HG03432 (cell line): Measurements from ENCODE around the gene IQGAP3.

Experiments used
- ATAC-seq: cut with Tn5 transposase; IDR thresholded peaks from one replicate; pipeline ENCODE4 v1.9.1; 2021; ENCODE audit warnings: mild to moderate bottlenecking, moderate library complexity; ENCODE audit not compliant: unreplicated experiment

The IQGAP3 gene

DNA sequence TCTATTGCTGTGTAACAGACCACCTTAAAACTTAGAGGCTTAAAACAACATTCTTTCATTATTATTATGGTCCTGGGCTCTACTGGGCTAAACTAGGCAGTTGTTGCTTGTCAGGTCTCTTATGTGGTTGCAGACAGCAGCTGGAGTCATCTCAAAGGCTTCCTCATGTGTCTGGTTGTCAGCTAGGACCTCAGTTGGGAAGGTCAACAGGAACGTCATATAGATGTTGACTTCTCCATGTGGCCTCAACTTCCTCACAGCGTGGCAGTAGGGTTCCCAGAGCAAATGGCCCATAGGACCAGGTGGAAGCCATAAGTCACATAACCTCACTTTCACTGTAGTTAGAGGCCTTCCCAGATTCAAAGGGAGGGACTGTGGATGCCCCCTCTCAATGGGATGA, 56.4 kb downstream of the IQGAP3 start:
- no peak for ATAC-seq

DNA sequence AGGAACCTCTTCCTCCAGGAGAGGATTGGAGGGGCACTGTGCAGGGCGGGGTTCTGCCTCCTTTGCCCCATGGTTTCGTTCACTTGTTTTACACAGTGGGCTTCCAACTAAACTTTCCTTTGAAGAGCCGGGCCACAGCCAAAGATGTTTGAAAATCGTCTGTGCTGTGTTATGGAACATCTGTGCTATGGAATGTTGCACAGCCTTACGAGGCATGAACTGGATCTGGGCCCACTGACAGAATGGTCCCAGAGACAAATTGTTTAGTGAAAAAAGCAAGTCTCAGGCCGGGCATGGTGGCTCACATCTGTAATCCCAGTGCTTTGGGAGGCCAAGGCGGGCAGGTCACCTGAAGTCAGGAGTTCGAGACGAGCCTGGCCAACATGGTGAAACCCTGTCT, 59.2 kb downstream of the IQGAP3 start:
- no peak for ATAC-seq

DNA sequence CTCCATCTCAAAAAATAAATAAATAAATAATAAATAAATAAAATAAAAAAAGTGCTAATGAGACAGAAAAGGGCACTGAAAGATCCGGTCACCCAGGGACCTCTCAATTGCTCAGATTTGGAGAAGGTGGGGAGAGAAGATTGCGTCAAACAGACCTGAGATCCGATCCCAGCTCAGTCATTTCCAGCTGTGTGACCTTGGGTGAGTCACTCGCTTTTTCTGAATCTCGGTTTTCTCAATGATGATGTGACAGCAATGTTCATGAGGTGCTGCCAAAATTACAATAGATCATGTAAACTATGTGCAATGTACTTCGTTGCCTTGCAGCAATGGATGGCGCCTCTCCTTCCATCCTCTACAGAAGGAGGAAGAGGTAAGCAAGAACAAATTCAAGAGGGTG, 60.7 kb downstream of the IQGAP3 start:
- ATAC-seq = no peak

GRCh38 chr1:156510709-156511108, 61.7 kb downstream of the IQGAP3 start:
- ATAC-seq = no peak

- no peak for ATAC-seq
Observed at GRCh38 chr1:156509424-156510034, 62.8 kb downstream of the IQGAP3 start.

- ATAC-seq = no peak
Observed at GRCh38 chr1:156508955-156509234, 63.5 kb downstream of the IQGAP3 start.

- ATAC-seq = no peak
Observed at GRCh38 chr1:156508205-156508954, 64.0 kb downstream of the IQGAP3 start.

GRCh38 chr1:156506450-156506849, 65.9 kb downstream of the IQGAP3 start:
- ATAC-seq = no peak

GRCh38 chr1:156505679-156506298, 66.6 kb downstream of the IQGAP3 start:
- ATAC-seq = no peak

DNA sequence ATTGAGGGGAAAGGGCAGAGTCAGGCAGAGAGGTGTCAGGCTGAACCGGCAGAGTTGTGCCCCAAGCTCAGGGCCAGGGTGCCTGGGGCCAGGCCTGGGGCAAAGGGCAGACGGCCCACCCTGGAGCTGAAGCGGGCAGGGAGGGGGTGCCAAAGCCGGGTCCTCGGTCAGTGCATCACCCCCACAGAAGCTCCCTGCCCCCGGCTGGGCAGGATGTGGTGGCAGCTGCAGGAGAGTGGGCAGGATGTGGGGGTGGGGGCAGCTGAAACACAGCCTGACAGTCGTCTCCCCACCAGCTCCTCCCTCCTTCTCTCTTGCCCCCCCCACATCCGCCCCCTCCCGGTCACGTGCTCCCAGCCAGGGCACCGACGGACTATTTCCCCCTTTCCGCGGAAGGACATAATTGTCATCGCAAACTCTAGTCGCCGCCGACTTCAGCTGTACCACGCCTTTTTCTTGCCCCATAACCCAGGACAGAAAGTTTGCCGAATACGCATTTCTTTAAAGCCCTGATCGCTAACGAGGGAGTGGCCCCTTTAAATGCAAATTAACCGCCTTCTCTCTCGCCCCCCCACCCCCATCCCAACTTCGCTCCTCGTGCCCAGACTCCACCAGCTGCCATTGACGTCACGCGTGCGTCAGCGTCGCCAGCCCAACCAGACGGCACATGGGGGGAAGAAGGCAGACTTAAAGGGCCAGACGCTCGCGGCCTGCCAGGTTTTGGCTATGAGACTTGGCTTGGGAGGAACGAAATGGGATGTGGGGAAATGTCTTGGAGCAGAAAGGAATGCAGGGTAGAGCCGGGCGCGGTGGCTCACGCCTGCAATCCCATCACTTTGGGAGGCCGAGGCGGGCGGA, 67.3 kb downstream of the IQGAP3 start:
- ATAC-seq = peak; percentile 37

DNA sequence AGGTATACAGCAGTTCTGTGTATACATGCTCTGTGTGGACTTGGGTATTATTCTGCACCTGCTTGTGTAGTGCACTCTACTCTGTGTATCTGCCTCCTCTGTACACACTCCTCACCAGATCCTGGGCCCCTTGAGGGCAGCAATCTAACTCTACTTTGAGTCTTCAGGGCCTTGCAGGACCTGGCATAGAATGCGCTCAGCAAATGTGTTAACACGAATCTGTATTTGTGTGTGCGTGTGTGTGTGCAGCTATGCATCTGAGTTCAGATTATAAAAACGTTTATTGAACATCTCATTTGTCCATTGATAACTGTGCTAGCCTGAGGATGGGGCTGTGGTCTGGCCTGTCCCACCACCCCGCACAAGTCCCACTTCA, 67.9 kb downstream of the IQGAP3 start:
- ATAC-seq = no peak

DNA sequence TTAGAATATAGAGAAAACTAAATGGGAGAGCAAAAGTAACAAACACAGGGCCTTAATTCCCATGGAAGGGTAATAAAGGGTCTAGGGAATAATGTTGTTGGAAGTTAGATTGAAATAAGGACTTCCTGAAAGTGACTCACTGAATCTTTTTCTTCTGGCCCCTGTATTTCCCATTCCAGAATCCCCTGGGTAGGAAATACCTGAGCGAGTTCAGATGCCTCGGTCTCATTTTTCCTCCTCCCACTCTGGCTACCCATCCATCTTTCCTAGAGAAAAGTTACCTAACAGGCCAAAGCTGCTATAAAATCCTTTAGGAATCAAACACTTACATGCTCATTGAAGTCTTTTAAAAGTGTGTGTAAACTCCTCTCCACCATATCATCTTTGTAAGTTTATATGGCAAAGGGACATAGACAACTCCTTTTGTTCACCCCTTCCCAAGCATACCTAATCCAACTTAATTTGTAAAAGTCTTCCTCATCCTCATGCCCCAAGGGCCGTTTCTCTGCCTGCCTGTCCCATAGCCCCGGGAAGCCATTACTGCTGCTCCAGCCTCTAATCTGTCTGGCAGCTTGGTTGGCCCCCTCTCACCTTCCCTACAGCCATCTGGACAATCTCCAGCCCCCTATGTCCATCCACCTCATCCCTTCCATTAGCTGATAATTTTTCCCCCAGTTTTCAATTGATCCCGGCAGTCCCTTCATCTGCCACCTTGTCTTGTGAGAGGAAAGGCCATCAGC, 68.5 kb downstream of the IQGAP3 start:
- ATAC-seq = no peak

- no peak for ATAC-seq
Observed at GRCh38 chr1:156502894-156503697, 69.3 kb downstream of the IQGAP3 start.

GRCh38 chr1:156502391-156502893, 69.9 kb downstream of the IQGAP3 start:
- ATAC-seq = no peak

DNA sequence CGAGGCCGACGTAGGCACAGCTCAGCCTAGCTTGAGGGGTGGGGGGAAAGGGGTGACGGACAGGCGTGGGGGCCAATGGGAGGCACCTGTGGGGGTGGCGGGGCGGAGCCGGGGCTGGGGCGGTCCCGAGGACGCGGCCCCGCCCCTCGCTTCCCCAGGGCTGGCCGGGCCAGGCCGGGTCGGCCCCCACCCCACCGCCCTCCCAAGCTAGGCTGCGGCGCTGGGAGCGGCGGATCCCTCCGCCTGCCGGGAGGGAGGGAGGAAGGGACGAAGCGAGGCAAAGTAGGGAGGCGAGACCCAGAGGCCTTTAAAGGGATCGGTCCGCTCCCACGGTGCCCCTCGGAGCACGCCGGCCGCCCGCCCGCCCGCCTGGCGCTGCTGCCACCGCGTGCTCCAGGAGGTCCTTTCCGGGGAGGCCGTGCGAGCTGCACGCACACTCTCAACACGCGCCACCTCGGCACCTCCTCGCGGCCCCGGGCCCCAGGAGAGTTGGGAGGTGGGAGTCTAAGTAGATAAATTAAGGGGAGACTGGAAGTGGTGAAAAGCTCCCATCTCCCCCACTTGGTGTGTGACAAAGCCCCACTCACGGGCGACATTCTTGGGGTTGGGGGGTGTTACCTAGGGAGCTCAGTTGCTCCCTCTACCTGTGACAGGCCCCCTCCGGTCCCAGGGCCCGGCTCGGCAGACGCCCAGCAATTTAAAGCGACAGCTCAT, 71.4 kb downstream of the IQGAP3 start:
- ATAC-seq = peak; percentile 58

GRCh38 chr1:156500543-156500792, 71.9 kb downstream of the IQGAP3 start, which contains the start of gene MEF2D:
Gene MEF2D (minus strand): TSS chr1:156500775. CDS start chr1:156483292, 17,483 bp downstream.
- ATAC-seq = peak; percentile 3

- ATAC-seq = peak; percentile 2
Observed at GRCh38 chr1:156499842-156500542, 72.4 kb downstream of the IQGAP3 start.

DNA sequence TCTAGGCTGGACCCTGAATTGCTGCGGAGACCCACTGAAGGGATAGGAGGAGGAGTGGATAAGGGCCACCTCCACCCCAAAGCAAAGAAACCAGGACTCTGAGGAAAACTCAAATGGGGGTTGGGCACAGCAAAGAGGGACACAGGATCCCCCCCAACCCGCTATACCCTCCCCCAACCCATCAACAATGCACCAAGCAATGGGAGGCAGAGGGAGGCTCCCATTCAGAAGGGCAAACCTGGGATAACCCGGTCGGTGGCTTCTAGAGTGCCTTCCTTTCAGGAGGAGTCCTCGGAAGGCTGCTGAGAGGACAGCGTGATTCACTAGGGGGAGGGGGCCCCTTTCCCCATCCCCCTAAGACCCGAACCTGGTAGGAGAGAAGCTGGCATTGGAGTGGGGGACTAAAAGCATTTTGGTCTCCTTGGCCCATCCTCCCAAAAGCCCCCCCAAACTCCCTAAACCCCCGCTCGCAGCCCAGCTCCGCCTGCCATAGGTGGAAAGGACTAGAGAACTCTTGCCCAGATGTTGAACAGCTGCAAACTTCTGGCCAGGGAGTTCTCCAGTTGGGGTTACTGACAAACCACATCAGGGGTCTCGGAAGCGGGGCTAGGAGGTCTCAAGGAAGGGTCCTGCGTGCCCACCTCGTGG, 73.0 kb downstream of the IQGAP3 start:
- ATAC-seq = no peak
